ENCODE data around the gene RCN2.

The RCN2 gene

GRCh38 chr15:77002436-77002835 lies 70.9 kb downstream of the RCN2 start:
- no peaks in the 10 kb centered on the region for H3K27me3 ChIP-seq (ENCODE audit: control insufficient read depth in 2 of 2, insufficient read depth in 2 of 2, low read length in 2 of 2)
- peak overlapping the region in 1 of 2 donors; percentile 20 for H3K4me3 ChIP-seq (ENCODE audit: low read length in 2 of 2)

DNA sequence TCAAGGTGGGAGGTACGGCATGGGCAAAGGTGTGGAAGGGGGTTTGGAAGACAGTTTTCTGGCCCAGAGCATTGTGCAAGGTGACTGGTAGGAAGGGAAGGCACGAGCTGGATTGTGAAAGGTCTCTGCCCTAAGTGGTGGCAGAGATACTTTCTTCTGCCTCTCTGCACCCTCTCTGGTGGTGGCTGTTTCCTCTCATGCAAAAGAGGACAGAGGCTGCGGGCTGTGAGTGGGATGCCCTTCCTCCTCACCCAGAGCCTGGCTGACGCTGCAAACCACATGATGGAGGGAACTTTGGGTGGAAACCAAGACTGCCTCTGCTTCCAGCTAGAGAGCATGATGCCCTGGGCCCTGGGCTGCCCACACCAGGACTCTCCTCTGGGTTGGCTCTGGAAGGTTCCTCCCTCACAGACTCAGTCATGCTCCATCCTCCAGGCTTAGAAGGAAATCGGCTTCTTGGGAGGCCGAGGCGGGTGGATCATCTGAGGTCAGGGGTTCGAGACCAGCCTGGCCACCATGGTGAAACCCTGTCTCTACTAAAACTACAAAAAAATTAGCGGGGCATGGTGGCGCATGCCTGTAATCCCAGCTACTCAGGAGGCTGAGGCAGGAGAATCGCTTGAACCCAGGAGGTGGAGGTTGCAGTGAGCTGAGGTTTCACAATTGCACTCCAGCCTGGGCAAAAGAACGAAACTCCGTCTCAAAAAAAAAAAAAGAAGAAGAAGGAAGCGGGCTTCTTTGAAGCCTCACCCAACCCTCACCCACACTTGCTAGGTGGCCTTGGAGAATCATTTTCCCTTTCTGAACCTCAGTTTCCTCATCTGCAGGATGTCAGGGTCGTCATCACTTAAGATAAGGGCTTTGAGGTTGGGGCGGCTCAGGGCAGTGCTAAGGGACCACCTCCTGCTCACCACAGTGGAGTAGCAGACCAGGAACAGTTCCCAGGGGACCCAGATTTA lies 71.7 kb downstream of the RCN2 start:
- Histone ChIP-seq H3K9ac (ENCODE audit: low read depth in 1 of 2, low read length in 2 of 2) (no peak overlapping the region), H3K4me1 (ENCODE audit: control insufficient read depth in 2 of 2, insufficient read depth in 2 of 2, low read length in 2 of 2) (peaks cover 0 to 11% of the 10 kb centered on the region in 2 donors), H3K9me3 (ENCODE audit: control insufficient read depth in 2 of 2, low read length in 2 of 2) (no peaks in the 10 kb centered on the region), H3K27me3 (ENCODE audit: control insufficient read depth in 2 of 2, insufficient read depth in 2 of 2, low read length in 2 of 2) (no peaks in the 10 kb centered on the region), H3K27ac (ENCODE audit: low read depth in 2 of 2, low read length in 2 of 2) (peak overlapping the region in 1 of 2 donors; percentile 52), H3K36me3 (ENCODE audit: control insufficient read depth in 2 of 2, insufficient read depth in 2 of 2, low read length in 2 of 2) (no peaks in the 10 kb centered on the region), H3K4me3 (ENCODE audit: low read length in 2 of 2) (peak overlapping the region in 1 of 2 donors; percentile 20)

More at GRCh38 chr15:77002436-77002835, 70.9 kb downstream of the RCN2 start:
- H3K4me1 ChIP-seq (ENCODE audit: control insufficient read depth in 2 of 2, insufficient read depth in 2 of 2, low read length in 2 of 2): peaks cover 0 to 11% of the 10 kb centered on the region in 2 donors
- no peaks in the 10 kb centered on the region for H3K36me3 ChIP-seq (ENCODE audit: control insufficient read depth in 2 of 2, insufficient read depth in 2 of 2, low read length in 2 of 2)
- H3K27ac ChIP-seq (ENCODE audit: low read depth in 2 of 2, low read length in 2 of 2): peak overlapping the region in 1 of 2 donors; percentile 52
- no peak overlapping the region for H3K9ac ChIP-seq (ENCODE audit: low read depth in 1 of 2, low read length in 2 of 2)
- no peaks in the 10 kb centered on the region for H3K9me3 ChIP-seq (ENCODE audit: control insufficient read depth in 2 of 2, low read length in 2 of 2)
